SIG-M5 (cell line): Measurements from ENCODE around the gene COPE.
A peak's percentile ranks its signal among the peaks of the same experiment; 100 is the strongest.
"Not testable (repeated sequence)": the region's sequence is repeated elsewhere in the genome, so short reads cannot be mapped to it uniquely, and the experiment has no call there.

ENCODE experiments used
- DNase-seq: peaks from one replicate; lab custom pipeline; 2025; lab: John Stamatoyannopoulos, UW

The COPE gene

GRCh38 chr19:18919086-18919899 lies at the start of gene COPE, which contains the start of gene DDX49:
COPE (minus strand) TSS chr19:18919387; CDS start chr19:18919348, 39 bp downstream.
DDX49 (plus strand) TSS chr19:18919715; CDS start chr19:18919742, 27 bp downstream.
- peak; percentile 97 for DNase-seq

GRCh38 chr19:18967358-18968146 lies 48.4 kb upstream of the COPE start:
- DNase-seq: no peak

- DNase-seq: no peak
Measured at GRCh38 chr19:18966307-18966706, 47.1 kb upstream of the COPE start.

GRCh38 chr19:18964121-18964520 lies 44.9 kb upstream of the COPE start:
- DNase-seq: no peak

GRCh38 chr19:18961767-18962620 lies 42.8 kb upstream of the COPE start:
- no peak for DNase-seq

- no peak for DNase-seq
Measured at GRCh38 chr19:18960370-18960769, 41.2 kb upstream of the COPE start.

- no peak for DNase-seq
Measured at GRCh38 chr19:18955042-18955441, 35.9 kb upstream of the COPE start.

GRCh38 chr19:18954094-18954493 lies 34.9 kb upstream of the COPE start:
- DNase-seq: no peak

- DNase-seq: not testable (repeated sequence)
Measured at GRCh38 chr19:18952364-18953003, 33.3 kb upstream of the COPE start.

GRCh38 chr19:18951721-18952281 lies 32.6 kb upstream of the COPE start:
- DNase-seq: no peak

- no peak for DNase-seq
Measured at GRCh38 chr19:18949858-18950257, 30.7 kb upstream of the COPE start.

- no peak for DNase-seq
Measured at GRCh38 chr19:18948976-18949356, 29.8 kb upstream of the COPE start.

- DNase-seq: no peak
Measured at GRCh38 chr19:18948075-18948975, 29.1 kb upstream of the COPE start.

GRCh38 chr19:18946918-18947317 lies 27.7 kb upstream of the COPE start:
- no peak for DNase-seq

GRCh38 chr19:18946335-18946734 lies 27.1 kb upstream of the COPE start:
- DNase-seq: no peak

- DNase-seq: no peak
Measured at GRCh38 chr19:18945297-18945696, 26.1 kb upstream of the COPE start.

- DNase-seq: no peak
Measured at GRCh38 chr19:18943465-18943864, 24.3 kb upstream of the COPE start.

- no peak for DNase-seq
Measured at GRCh38 chr19:18942692-18943091, 23.5 kb upstream of the COPE start.

GRCh38 chr19:18941628-18942354 lies 22.6 kb upstream of the COPE start:
- DNase-seq: no peak
